BJ (cell line): ENCODE measurements around the gene CFL2. TPM values are rescaled to one million over a fixed set of nuclear protein-coding genes. Genes with fewer than 3 reads are reported as not detected.

Experiments used
- CTCF ChIA-PET: fragments of 350-600 bp; formaldehyde crosslinking; extraction: SDS; loops from one replicate; lab custom pipeline; 2021; ENCODE audit warnings: antibody characterized with exemption, inconsistent platforms; lab: Yijun Ruan, JAX
- POLR2A ChIA-PET: fragments of 300-600 bp; sonication (Branson Sonifier 250); formaldehyde crosslinking; extraction: SDS; loops from one replicate; lab custom pipeline; 2021; ENCODE audit warnings: antibody characterized with exemption; lab: Charles Lee
- DNase-seq: peaks from one replicate; pipeline ENCODE4 v3.0.0-alpha.2; 2011; ENCODE audit warnings: low read depth
- H3K27me3 ChIP-seq: 2 replicates; pipeline ENCODE4 v1.6.0; 2011; ENCODE audit warnings: low read length; ENCODE audit not compliant: control insufficient read depth, insufficient read depth
- H3K36me3 ChIP-seq: 2 replicates; pipeline ENCODE4 v1.5.1; 2011; ENCODE audit warnings: low read length; ENCODE audit not compliant: control insufficient read depth, insufficient read depth
- H3K4me3 ChIP-seq: 2 replicates; pipeline ENCODE4 v1.5.1; 2011; ENCODE audit warnings: low read depth, mild to moderate bottlenecking, control low read depth, low read length
- CTCF ChIP-seq: IDR thresholded peaks from 2 replicates; pipeline ENCODE4 v1.5.1; 2011; ENCODE audit warnings: low read depth, mild to moderate bottlenecking, control low read depth, inconsistent platforms, low read length, moderate library complexity; ENCODE audit not compliant: insufficient read depth
- polyA plus RNA-seq: library from polyadenylated mRNA; depleted of rRNA; stranded (reverse); fragments of >200 nt; gene quantifications from 2 replicates; pipeline ENCODE4 v1.2.3, GENCODE V29; 2011; rRNA removed
- small RNA-seq: library from RNA; depleted of rRNA; stranded (forward); fragments of <200 nt; gene quantifications from one replicate; pipeline ENCODE3, GENCODE V24; 2012; ENCODE audit warnings: low replicate concordance, low read depth; ENCODE audit not compliant: insufficient read length

Gene CFL2
- polyA plus RNA-seq, 1 experiment, result 81.4 TPM

GRCh38 chr14:34665785-34666435, 48.5 kb downstream of the CFL2 start:
- CTCF ChIA-PET, result interaction anchor here (0.9 to 1.7 kb wide), 2 partner anchors 23 to 57 kb away, joined by 3 read pairs; no protein-coding TSS in a partner anchor
- H3K36me3 ChIP-seq, result no peaks in the 10 kb centered on the region
- TF ChIP-seq CTCF, result no peak
- POLR2A ChIA-PET, result interaction anchor here (0.6 kb wide), 2 partner anchors 43 to 213 kb away, joined by 3 to 5 read pairs; no protein-coding TSS in a partner anchor
- H3K4me3 ChIP-seq, result no peak overlapping the region
- no peaks in the 10 kb centered on the region for H3K27me3 ChIP-seq
- DNase-seq, result peak; percentile 37

GRCh38 chr14:34662561-34663088, 51.8 kb downstream of the CFL2 start:
- TF ChIP-seq CTCF, result no peak

GRCh38 chr14:34660796-34661195, 53.6 kb downstream of the CFL2 start:
- no peak for DNase-seq
- ChIA-PET CTCF (no interaction called here), POLR2A (no interaction called here)
- TF ChIP-seq CTCF, result no peak
- no peaks in the 10 kb centered on the region for H3K36me3 ChIP-seq
- H3K27me3 ChIP-seq, result no peaks in the 10 kb centered on the region
- H3K4me3 ChIP-seq, result no peak overlapping the region

More at GRCh38 chr14:34662561-34663088, 51.8 kb downstream of the CFL2 start:
- ChIA-PET CTCF (interaction anchor here (0.9 to 1.3 kb wide), 2 partner anchors 10 to 61 kb away, joined by 3 read pairs; no protein-coding TSS in a partner anchor), POLR2A (no interaction called here)
- DNase-seq, result no peak
- Histone ChIP-seq H3K36me3 (no peaks in the 10 kb centered on the region), H3K4me3 (no peak overlapping the region), H3K27me3 (no peaks in the 10 kb centered on the region)

Small RNA genes lying within 50 kb of the gene (small RNA-seq; reads per million reads assigned to genes)
- gene RNU6-1261P, result not detected

Other genes starting within 250 kb of the CFL2 start
- 26.7 and 46.7 TPM in 2 replicates for gene EAPP, start 174.9 kb downstream of the CFL2 start, polyA plus RNA-seq
- gene SNX6, start 84.4 kb downstream of the CFL2 start, polyA plus RNA-seq, result 59.7 and 129 TPM in 2 replicates
- gene BAZ1A, start 160.8 kb upstream of the CFL2 start, polyA plus RNA-seq, result 8.9 and 20.9 TPM in 2 replicates